ENCODE measurements around the gene SEPTIN12.

Gene SEPTIN12

GRCh38 chr16:4760221-4760910 lies 27.8 kb downstream of the SEPTIN12 start:
- Histone ChIP-seq H4K20me1 (ENCODE audit: insufficient read depth, low read length) (no peaks in the 10 kb centered on the region), H3K79me2 (ENCODE audit: insufficient read depth, low read length) (no peaks in the 10 kb centered on the region), H3K27me3 (ENCODE audit: insufficient read depth, low read length) (no peaks in the 10 kb centered on the region), H3K9ac (ENCODE audit: low read length) (no peak overlapping the region), H3K9me3 (ENCODE audit: low read length) (no peaks in the 10 kb centered on the region), H3F3A (ENCODE audit: insufficient read depth, low read length) (no peaks in the 10 kb centered on the region), H2AFZ (ENCODE audit: low read length) (no peak overlapping the region), H3K4me3 (ENCODE audit: low read depth, low read length, poor library complexity, severe bottlenecking) (no peak overlapping the region), H3K27ac (ENCODE audit: low read depth, low read length, poor library complexity, severe bottlenecking) (no peak overlapping the region), H3K4me2 (ENCODE audit: low read length) (no peak overlapping the region), H3K4me1 (ENCODE audit: insufficient read depth, low read length, severe bottlenecking) (no peaks in the 10 kb centered on the region), H3K36me3 (ENCODE audit: insufficient read depth, low read length) (peaks cover 69% of the 10 kb centered on the region), H3K9me2 (ENCODE audit: low read depth, low read length) (no peaks in the 10 kb centered on the region)
- no peak for TF ChIP-seq EZH2 (IDR thresholded peaks at IDR 0.05; ENCODE audit: borderline replicate concordance, low read length)
- TF ChIP-seq, protein P1, sequence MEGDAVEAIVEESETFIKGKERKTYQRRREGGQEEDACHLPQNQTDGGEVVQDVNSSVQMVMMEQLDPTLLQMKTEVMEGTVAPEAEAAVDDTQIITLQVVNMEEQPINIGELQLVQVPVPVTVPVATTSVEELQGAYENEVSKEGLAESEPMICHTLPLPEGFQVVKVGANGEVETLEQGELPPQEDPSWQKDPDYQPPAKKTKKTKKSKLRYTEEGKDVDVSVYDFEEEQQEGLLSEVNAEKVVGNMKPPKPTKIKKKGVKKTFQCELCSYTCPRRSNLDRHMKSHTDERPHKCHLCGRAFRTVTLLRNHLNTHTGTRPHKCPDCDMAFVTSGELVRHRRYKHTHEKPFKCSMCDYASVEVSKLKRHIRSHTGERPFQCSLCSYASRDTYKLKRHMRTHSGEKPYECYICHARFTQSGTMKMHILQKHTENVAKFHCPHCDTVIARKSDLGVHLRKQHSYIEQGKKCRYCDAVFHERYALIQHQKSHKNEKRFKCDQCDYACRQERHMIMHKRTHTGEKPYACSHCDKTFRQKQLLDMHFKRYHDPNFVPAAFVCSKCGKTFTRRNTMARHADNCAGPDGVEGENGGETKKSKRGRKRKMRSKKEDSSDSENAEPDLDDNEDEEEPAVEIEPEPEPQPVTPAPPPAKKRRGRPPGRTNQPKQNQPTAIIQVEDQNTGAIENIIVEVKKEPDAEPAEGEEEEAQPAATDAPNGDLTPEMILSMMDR (IDR thresholded peaks at IDR 0.05; ENCODE audit: low read length): no peak

GRCh38 chr16:4755687-4756086 lies 32.5 kb downstream of the SEPTIN12 start:
- Histone ChIP-seq H3K9me3 (ENCODE audit: low read length) (no peaks in the 10 kb centered on the region), H3K9me2 (ENCODE audit: low read depth, low read length) (no peaks in the 10 kb centered on the region), H3K4me2 (ENCODE audit: low read length) (no peak overlapping the region), H3K27ac (ENCODE audit: low read depth, low read length, poor library complexity, severe bottlenecking) (no peak overlapping the region), H3K4me3 (ENCODE audit: low read depth, low read length, poor library complexity, severe bottlenecking) (no peak overlapping the region), H3K9ac (ENCODE audit: low read length) (no peak overlapping the region), H3K4me1 (ENCODE audit: insufficient read depth, low read length, severe bottlenecking) (no peaks in the 10 kb centered on the region), H3K79me2 (ENCODE audit: insufficient read depth, low read length) (no peaks in the 10 kb centered on the region), H3F3A (ENCODE audit: insufficient read depth, low read length) (no peaks in the 10 kb centered on the region), H2AFZ (ENCODE audit: low read length) (no peak overlapping the region), H4K20me1 (ENCODE audit: insufficient read depth, low read length) (no peaks in the 10 kb centered on the region), H3K36me3 (ENCODE audit: insufficient read depth, low read length) (peaks cover 83% of the 10 kb centered on the region), H3K27me3 (ENCODE audit: insufficient read depth, low read length) (no peaks in the 10 kb centered on the region)
- TF ChIP-seq, protein P1 (IDR thresholded peaks at IDR 0.05; ENCODE audit: low read length): no peak
- no peak for TF ChIP-seq EZH2 (IDR thresholded peaks at IDR 0.05; ENCODE audit: borderline replicate concordance, low read length)

GRCh38 chr16:4754865-4755264 lies 33.3 kb downstream of the SEPTIN12 start:
- Histone ChIP-seq H3K4me1 (ENCODE audit: insufficient read depth, low read length, severe bottlenecking) (no peaks in the 10 kb centered on the region), H3K27ac (ENCODE audit: low read depth, low read length, poor library complexity, severe bottlenecking) (no peak overlapping the region), H3K36me3 (ENCODE audit: insufficient read depth, low read length) (peaks cover 78% of the 10 kb centered on the region), H3F3A (ENCODE audit: insufficient read depth, low read length) (no peaks in the 10 kb centered on the region), H3K4me3 (ENCODE audit: low read depth, low read length, poor library complexity, severe bottlenecking) (no peak overlapping the region), H3K27me3 (ENCODE audit: insufficient read depth, low read length) (no peaks in the 10 kb centered on the region), H2AFZ (ENCODE audit: low read length) (no peak overlapping the region), H3K9ac (ENCODE audit: low read length) (no peak overlapping the region), H4K20me1 (ENCODE audit: insufficient read depth, low read length) (no peaks in the 10 kb centered on the region), H3K9me2 (ENCODE audit: low read depth, low read length) (no peaks in the 10 kb centered on the region), H3K79me2 (ENCODE audit: insufficient read depth, low read length) (no peaks in the 10 kb centered on the region), H3K4me2 (ENCODE audit: low read length) (no peak overlapping the region), H3K9me3 (ENCODE audit: low read length) (no peaks in the 10 kb centered on the region)
- TF ChIP-seq EZH2 (IDR thresholded peaks at IDR 0.05; ENCODE audit: borderline replicate concordance, low read length): no peak
- TF ChIP-seq, protein P1 (IDR thresholded peaks at IDR 0.05; ENCODE audit: low read length): no peak

All from OCI-LY1 (cell line).